Mucosa of descending colon (tissue), 3 donors: ENCODE measurements around the gene PAFAH1B2. TPM values are rescaled to one million over a fixed set of nuclear protein-coding genes. Genes with fewer than 3 reads are reported as not detected.
"Not testable (repeated sequence)": the region's sequence is repeated elsewhere in the genome, so short reads cannot be mapped to it uniquely, and the experiment has no call there.

Experiments used
- ATAC-seq: fragments of 200-7000 bp; cut with Tn5 transposase; one replicate; pipeline ENCODE4 v1.9.1; 2020; ENCODE audit warnings: mild to moderate bottlenecking, moderate library complexity
- DNase-seq, 3 donors: peaks; one replicate each; pipeline ENCODE4 v3.0.0-alpha.2; 2020
- H3K36me3 ChIP-seq: fragments of 200-600 bp; one replicate; pipeline ENCODE4 v1.8.0; 2021; ENCODE audit warnings: low read depth, mild to moderate bottlenecking
- H3K4me1 ChIP-seq: fragments of 200-600 bp; one replicate; pipeline ENCODE4 v1.8.0; 2021; ENCODE audit warnings: low read depth, mild to moderate bottlenecking
- H3K4me3 ChIP-seq: fragments of 200-600 bp; one replicate; pipeline ENCODE4 v1.8.0; 2021; ENCODE audit warnings: mild to moderate bottlenecking
- H3K9me3 ChIP-seq: fragments of 200-600 bp; one replicate; pipeline ENCODE4 v1.8.0; 2021; ENCODE audit warnings: mild to moderate bottlenecking
- intact Hi-C, 2 donors: fragments of 100-400 bp; cut with DNase I in 1 of 2; cut with micrococcal nuclease in 1 of 2; formaldehyde crosslinking; loops; one replicate each; pipeline versions ENCODE4 v1.11.0 to v1.11.1; 2022; cut with DNase I, micrococcal nuclease
- total RNA-seq, 3 donors: library from RNA; stranded (reverse); fragmentation: NEBNext Ultra II Directional in 2 of 3; extraction: Animal tissue kit (Norgen Biotek cat#: 25700) in 2 of 3; gene quantifications; one replicate each; pipeline versions ENCODE4 v1.2.1 to v1.2.4, GENCODE V29; 2021 to 2023
- TF ChIP-seq, protein P1 (sequence below): fragments of 200-600 bp; IDR thresholded peaks from one replicate; pipeline ENCODE4 v1.8.0; 2022; ENCODE audit warnings: antibody characterized with exemption, mild to moderate bottlenecking
- donor health status: DM: no; HTN: no; CAD: no; lungs with moderate emphysema.
- donor health status: DM: no; HTN: no; CAD: no.
- donor health status: DM: no; HTN: yes; CAD: no.

The PAFAH1B2 gene
- total RNA-seq, 3 donors from 2014 or later: 67.9 to 72.7 (median 71.9) TPM

DNA sequence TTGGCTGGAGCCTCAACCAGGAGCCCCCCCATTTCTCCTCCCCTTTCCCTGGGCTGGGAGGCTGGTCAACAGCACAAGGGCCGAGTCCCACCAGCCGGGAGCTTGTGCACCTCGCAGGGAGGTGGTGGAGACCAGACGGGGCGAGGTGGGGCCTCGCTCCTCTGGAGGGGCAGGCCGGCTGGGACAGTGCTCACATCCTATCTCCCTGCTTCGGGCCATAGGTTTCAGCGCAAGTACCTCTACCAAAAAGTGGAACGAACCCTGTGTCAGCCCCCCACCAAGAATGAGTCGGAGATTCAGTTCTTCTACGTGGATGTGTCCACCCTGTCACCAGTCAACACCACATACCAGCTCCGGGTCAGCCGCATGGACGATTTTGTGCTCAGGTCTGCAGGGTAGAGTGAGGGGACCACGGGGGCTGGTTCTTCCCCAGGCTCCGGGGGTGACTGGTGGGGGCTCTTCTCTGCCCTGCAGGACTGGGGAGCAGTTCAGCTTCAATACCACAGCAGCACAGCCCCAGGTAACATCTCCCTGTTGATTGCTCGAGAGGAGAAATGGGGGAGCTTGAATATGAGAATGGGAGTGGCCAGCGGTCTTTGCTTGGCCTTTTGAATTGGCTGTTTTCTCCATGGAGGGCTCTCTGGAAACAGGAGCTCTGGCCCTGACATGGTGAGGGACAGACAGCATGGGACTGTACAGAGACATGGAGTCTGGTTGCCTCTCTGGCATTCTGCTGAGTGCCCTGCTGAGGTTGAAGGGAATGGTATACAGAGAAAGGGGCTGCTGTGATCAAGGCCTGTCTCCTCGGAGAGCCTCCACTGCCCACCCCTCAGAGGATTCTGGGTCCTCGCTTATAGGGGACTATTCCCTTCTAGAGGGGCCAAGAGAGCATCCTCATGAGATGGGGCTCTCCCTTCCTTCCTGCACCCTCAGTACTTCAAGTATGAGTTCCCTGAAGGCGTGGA is 37.8 kb downstream of the PAFAH1B2 start:
- Histone ChIP-seq H3K4me1 (peaks cover 41% of the 10 kb centered on the region), H3K9me3 (no peaks in the 10 kb centered on the region), H3K36me3 (no peaks in the 10 kb centered on the region), H3K4me3 (no peak overlapping the region)
- DNase-seq (peak in 2 of 3 donors; percentile 7 to 33), ATAC-seq (no peak)
- intact Hi-C loops: no loop called here
- TF ChIP-seq, protein P1, sequence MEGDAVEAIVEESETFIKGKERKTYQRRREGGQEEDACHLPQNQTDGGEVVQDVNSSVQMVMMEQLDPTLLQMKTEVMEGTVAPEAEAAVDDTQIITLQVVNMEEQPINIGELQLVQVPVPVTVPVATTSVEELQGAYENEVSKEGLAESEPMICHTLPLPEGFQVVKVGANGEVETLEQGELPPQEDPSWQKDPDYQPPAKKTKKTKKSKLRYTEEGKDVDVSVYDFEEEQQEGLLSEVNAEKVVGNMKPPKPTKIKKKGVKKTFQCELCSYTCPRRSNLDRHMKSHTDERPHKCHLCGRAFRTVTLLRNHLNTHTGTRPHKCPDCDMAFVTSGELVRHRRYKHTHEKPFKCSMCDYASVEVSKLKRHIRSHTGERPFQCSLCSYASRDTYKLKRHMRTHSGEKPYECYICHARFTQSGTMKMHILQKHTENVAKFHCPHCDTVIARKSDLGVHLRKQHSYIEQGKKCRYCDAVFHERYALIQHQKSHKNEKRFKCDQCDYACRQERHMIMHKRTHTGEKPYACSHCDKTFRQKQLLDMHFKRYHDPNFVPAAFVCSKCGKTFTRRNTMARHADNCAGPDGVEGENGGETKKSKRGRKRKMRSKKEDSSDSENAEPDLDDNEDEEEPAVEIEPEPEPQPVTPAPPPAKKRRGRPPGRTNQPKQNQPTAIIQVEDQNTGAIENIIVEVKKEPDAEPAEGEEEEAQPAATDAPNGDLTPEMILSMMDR: no peak

DNA sequence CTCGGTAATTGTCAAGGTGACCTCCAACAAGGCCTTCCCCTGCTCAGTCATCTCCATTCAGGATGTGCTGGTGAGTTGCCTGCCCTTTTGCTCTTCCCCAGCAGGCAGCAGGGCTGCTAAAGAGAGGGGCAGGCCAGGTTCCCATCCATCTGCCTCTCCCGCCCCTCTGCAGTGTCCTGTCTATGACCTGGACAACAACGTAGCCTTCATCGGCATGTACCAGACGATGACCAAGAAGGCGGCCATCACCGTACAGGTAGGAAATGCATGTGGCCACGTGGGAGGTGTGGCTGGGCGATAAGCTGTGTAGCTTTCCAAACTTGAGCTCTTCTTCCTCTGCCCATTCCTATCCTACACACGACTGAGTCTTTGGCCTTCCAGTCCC is 38.5 kb downstream of the PAFAH1B2 start:
- no peak for ATAC-seq
- H3K4me3 ChIP-seq: no peak overlapping the region
- intact Hi-C loops: no loop called here
- peak in 1 of 3 donors; percentile 4 for DNase-seq
- TF ChIP-seq, protein P1: no peak
- no peaks in the 10 kb centered on the region for H3K9me3 ChIP-seq
- H3K36me3 ChIP-seq: no peaks in the 10 kb centered on the region
- H3K4me1 ChIP-seq: peaks cover 37% of the 10 kb centered on the region

GRCh38 chr11:117183178-117183577 is 39.1 kb downstream of the PAFAH1B2 start:
- H3K36me3 ChIP-seq, H3K4me3 ChIP-seq, intact Hi-C loops, DNase-seq, H3K9me3 ChIP-seq, ATAC-seq: not testable (repeated sequence)
- peaks cover 31% of the 10 kb centered on the region for H3K4me1 ChIP-seq

GRCh38 chr11:117183724-117184349 is 39.8 kb downstream of the PAFAH1B2 start:
- DNase-seq: peak; percentile 32 to 55 (median 47)
- peak; percentile 30 for ATAC-seq
- TF ChIP-seq, protein P1: no peak
- H3K9me3 ChIP-seq: no peaks in the 10 kb centered on the region
- intact Hi-C loops: no loop called here
- H3K4me1 ChIP-seq: peaks cover 27% of the 10 kb centered on the region
- H3K4me3 ChIP-seq: no peak overlapping the region
- peaks cover under 1% of the 10 kb centered on the region for H3K36me3 ChIP-seq

GRCh38 chr11:117185736-117186430 is 41.8 kb downstream of the PAFAH1B2 start:
- H3K4me1 ChIP-seq: peaks cover 14% of the 10 kb centered on the region
- intact Hi-C loops: no loop called here
- ATAC-seq (no peak), DNase-seq (no peak)
- H3K36me3 ChIP-seq: peaks cover 7% of the 10 kb centered on the region
- TF ChIP-seq, protein P1: no peak
- H3K9me3 ChIP-seq: no peaks in the 10 kb centered on the region
- H3K4me3 ChIP-seq: no peak overlapping the region
